Activated naive CD4-positive, alpha-beta T cell treated with anti-CD3 and anti-CD28 coated beads for 36 hours (primary cell): Measurements from ENCODE around the gene WDSUB1. TPM values are rescaled to one million over a fixed set of nuclear protein-coding genes. Genes with fewer than 3 reads are reported as not detected.

ENCODE experiments used
- CTCF ChIA-PET: fragments of 350-600 bp; sonication (Branson Sonifier 250); formaldehyde crosslinking; loops from one replicate; lab custom pipeline; 2021; ENCODE audit warnings: antibody characterized with exemption; lab: Charles Lee
- DNase-seq: peaks from one replicate; pipeline ENCODE4 v3.0.0-alpha.2; 2020
- H3K27ac Mint-ChIP-seq: one replicate; pipeline ENCODE4 v1.8.0; 2021; ENCODE audit warnings: mild to moderate bottlenecking, mixed read lengths
- H3K27me3 Mint-ChIP-seq: one replicate; pipeline ENCODE4 v1.8.0; 2021; ENCODE audit warnings: low read depth, mixed read lengths
- H3K36me3 Mint-ChIP-seq: one replicate; pipeline ENCODE4 v1.8.0; 2021; ENCODE audit warnings: low read depth, mixed read lengths
- H3K4me1 Mint-ChIP-seq: one replicate; pipeline ENCODE4 v1.8.0; 2021; ENCODE audit warnings: low read depth, mixed read lengths
- H3K4me3 Mint-ChIP-seq: one replicate; pipeline ENCODE4 v1.8.0; 2021; ENCODE audit warnings: mild to moderate bottlenecking, moderate library complexity, mixed read lengths
- H3K9me3 Mint-ChIP-seq: one replicate; pipeline ENCODE4 v1.8.0; 2021; ENCODE audit warnings: mixed read lengths
- intact Hi-C: fragments of 100-400 bp; cut with micrococcal nuclease; formaldehyde crosslinking; loops from one replicate; pipeline ENCODE4 v1.15.1; 2023
- total RNA-seq, 2 experiments: library from RNA; stranded (reverse); gene quantifications; one replicate each; pipeline ENCODE4 v1.2.3, GENCODE V29; 2021

The WDSUB1 gene
- total RNA-seq, 2 experiments from 2014 or later, result 5.6 to 6.6 TPM

DNA sequence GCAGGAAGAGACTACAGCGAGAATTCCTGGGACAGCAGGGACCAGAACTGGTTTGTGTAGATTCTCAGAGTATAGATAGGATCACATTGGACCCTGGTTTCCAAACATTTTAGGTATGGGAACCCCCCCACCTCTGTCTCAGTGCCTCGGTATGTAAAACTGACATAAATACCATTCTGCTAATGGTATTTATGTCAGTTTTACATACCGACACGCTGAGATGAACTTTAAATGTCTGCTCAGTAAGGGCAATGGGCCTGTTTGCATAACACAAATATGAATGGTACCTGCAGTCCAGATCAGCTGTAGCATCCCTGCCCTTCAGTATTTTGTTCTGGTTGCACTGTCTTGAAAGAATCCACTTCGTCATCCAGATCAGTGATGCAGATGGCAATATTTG is 73.2 kb downstream of the WDSUB1 start:
- intact Hi-C loops, result no loop called here
- H3K4me1 Mint-ChIP-seq, result peaks cover 17% of the 10 kb centered on the region
- no peaks in the 10 kb centered on the region for H3K36me3 Mint-ChIP-seq
- CTCF ChIA-PET, result no interaction called here
- H3K27ac Mint-ChIP-seq, result no peak overlapping the region
- no peak for DNase-seq
- H3K27me3 Mint-ChIP-seq, result no peaks in the 10 kb centered on the region
- no peak overlapping the region for H3K4me3 Mint-ChIP-seq
- H3K9me3 Mint-ChIP-seq, result no peaks in the 10 kb centered on the region

- CTCF ChIA-PET, result no interaction called here
- Mint-ChIP-seq H3K9me3 (no peaks in the 10 kb centered on the region), H3K4me1 (peaks cover 17% of the 10 kb centered on the region), H3K4me3 (no peak overlapping the region), H3K36me3 (no peaks in the 10 kb centered on the region), H3K27ac (no peak overlapping the region), H3K27me3 (no peaks in the 10 kb centered on the region)
- intact Hi-C loops, result no loop called here
- no peak for DNase-seq
Observed at GRCh38 chr2:159211447-159212396, 74.8 kb downstream of the WDSUB1 start.

GRCh38 chr2:159209341-159210306 is 76.9 kb downstream of the WDSUB1 start:
- no peaks in the 10 kb centered on the region for H3K9me3 Mint-ChIP-seq
- CTCF ChIA-PET, result no interaction called here
- intact Hi-C loops, result loop anchor here (5.0 kb wide), 1 partner anchor 503 kb away; the partner anchor contains the start of gene MARCHF7
- no peak overlapping the region for H3K4me3 Mint-ChIP-seq
- no peaks in the 10 kb centered on the region for H3K36me3 Mint-ChIP-seq
- peaks cover 17% of the 10 kb centered on the region for H3K4me1 Mint-ChIP-seq
- no peaks in the 10 kb centered on the region for H3K27me3 Mint-ChIP-seq
- no peak overlapping the region for H3K27ac Mint-ChIP-seq
- DNase-seq, result peak; percentile 43

DNA sequence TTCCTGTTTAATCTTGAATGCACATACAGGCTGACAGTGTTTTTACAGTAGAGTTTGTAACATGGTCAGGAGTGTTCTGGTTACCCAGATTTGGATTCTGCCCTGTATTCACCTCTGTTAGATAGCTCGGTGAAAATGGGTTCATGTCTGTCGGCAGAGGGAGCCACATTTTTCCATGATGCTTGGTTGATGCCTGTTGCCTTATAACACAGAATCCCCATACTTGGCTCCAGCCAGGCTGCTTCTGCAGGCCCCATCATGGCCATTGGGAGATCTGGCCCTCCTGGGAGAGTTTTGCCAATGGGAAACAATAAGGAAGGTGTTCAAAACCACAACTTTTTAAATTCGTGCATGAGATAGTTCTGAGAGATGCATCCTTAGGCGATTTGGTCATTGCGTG is 78.1 kb downstream of the WDSUB1 start:
- H3K27me3 Mint-ChIP-seq, result no peaks in the 10 kb centered on the region
- H3K36me3 Mint-ChIP-seq, result no peaks in the 10 kb centered on the region
- intact Hi-C loops, result loop anchor here (5.0 kb wide), 1 partner anchor 504 kb away; the partner anchor contains the start of gene MARCHF7
- H3K9me3 Mint-ChIP-seq, result no peaks in the 10 kb centered on the region
- H3K4me1 Mint-ChIP-seq, result peaks cover 17% of the 10 kb centered on the region
- H3K27ac Mint-ChIP-seq, result no peak overlapping the region
- CTCF ChIA-PET, result no interaction called here
- no peak for DNase-seq
- H3K4me3 Mint-ChIP-seq, result no peak overlapping the region

DNA sequence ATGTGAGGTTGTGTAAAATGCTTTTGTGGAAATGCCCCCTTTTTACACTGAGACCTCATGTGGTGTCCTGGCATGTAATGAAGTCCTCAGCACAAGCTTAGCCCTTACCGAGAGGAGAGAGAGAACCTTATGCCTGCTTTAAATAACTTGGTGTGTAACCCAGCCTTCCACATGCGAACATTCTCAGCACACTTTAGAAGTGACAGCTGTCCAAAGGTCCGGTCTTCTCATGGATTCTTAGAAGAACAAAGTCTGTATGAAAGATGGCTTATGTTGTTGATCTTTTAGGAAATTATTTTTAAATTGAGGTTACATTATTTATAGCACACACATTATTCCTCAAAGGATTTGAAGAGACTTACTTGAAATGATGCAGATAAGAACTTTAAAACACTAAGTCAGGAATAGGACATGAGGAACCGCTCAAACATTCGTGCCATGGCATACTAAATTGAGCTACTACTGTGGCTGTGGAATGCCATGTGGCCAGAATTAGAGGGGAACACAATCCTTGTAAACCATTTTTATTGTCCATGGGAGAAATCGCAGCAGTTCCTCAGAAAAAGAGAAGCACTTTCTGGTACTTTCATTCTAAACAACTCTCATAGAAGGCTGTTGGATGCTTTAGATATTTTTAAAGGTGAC is 79.6 kb downstream of the WDSUB1 start:
- H3K4me1 Mint-ChIP-seq, result peaks cover 19% of the 10 kb centered on the region
- no peaks in the 10 kb centered on the region for H3K36me3 Mint-ChIP-seq
- no peaks in the 10 kb centered on the region for H3K27me3 Mint-ChIP-seq
- DNase-seq, result no peak
- H3K9me3 Mint-ChIP-seq, result no peaks in the 10 kb centered on the region
- intact Hi-C loops, result loop anchor here (5.0 kb wide), 1 partner anchor 505 kb away; the partner anchor contains the start of gene MARCHF7
- no peak overlapping the region for H3K27ac Mint-ChIP-seq
- no peak overlapping the region for H3K4me3 Mint-ChIP-seq
- CTCF ChIA-PET, result no interaction called here

GRCh38 chr2:159204381-159205144 is 81.9 kb downstream of the WDSUB1 start:
- CTCF ChIA-PET, result no interaction called here
- H3K27ac Mint-ChIP-seq, result no peak overlapping the region
- no peaks in the 10 kb centered on the region for H3K9me3 Mint-ChIP-seq
- peaks cover 19% of the 10 kb centered on the region for H3K4me1 Mint-ChIP-seq
- no peak overlapping the region for H3K4me3 Mint-ChIP-seq
- intact Hi-C loops, result loop anchor here (5.0 kb wide), 2 partner anchors 508 to 1012 kb away; partner anchors contain the start of gene MARCHF7
- no peak for DNase-seq
- H3K36me3 Mint-ChIP-seq, result no peaks in the 10 kb centered on the region
- H3K27me3 Mint-ChIP-seq, result no peaks in the 10 kb centered on the region

- Mint-ChIP-seq H3K27ac (no peak overlapping the region), H3K9me3 (no peaks in the 10 kb centered on the region), H3K36me3 (no peaks in the 10 kb centered on the region), H3K4me1 (peaks cover 15% of the 10 kb centered on the region), H3K4me3 (no peak overlapping the region), H3K27me3 (no peaks in the 10 kb centered on the region)
- intact Hi-C loops, result loop anchor here (5.0 kb wide), 1 partner anchor 1010 kb away; no protein-coding TSS in a partner anchor
- CTCF ChIA-PET, result interaction anchor here (0.6 kb wide), 1 partner anchor 39 kb away, joined by 3 read pairs; no protein-coding TSS in a partner anchor
- DNase-seq, result no peak
Observed at GRCh38 chr2:159202568-159203071, 83.9 kb downstream of the WDSUB1 start.

DNA sequence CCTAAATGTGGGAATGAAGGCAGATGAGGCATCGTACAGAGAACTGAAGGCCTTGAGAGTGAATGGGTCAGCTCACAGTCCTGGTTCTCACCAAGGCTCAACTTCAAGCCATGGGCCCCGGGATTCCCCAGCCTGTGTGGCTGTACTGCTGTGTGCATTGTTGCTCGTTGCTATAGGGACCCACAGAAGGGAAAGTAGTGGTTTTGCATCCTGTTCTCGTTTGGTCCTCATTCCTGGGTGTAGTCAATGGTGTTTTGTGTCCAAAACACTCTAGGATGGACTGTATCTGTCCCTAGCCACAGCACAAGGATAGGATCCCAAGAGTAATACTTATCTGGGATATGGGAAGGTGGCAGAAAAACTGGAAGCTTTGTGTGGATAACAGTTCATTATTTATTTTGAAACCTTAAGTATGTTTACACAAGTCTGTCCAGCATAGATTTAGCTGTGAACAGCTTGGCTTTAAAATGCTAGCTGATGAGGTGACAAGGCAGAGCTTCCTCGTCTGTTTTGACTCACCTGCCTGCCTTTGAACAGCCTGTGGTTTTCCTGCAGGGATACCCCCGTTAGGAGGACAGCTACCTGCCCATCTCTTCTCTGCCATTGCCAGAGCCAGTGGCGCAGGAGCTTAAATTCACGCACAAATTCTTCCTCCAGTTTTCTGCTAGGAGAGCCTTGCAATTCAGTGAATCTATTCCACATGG is 85.0 kb downstream of the WDSUB1 start:
- CTCF ChIA-PET, result interaction anchor here (0.6 to 1.5 kb wide), 3 partner anchors 32 to 200 kb away, joined by 3 to 6 read pairs (median 3); no protein-coding TSS in a partner anchor
- Mint-ChIP-seq H3K4me1 (peaks cover 15% of the 10 kb centered on the region), H3K27me3 (no peaks in the 10 kb centered on the region), H3K9me3 (no peaks in the 10 kb centered on the region), H3K27ac (no peak overlapping the region), H3K4me3 (no peak overlapping the region), H3K36me3 (no peaks in the 10 kb centered on the region)
- DNase-seq, result peak; percentile 44
- intact Hi-C loops, result loop anchor here (5.0 kb wide), 1 partner anchor 1009 kb away; no protein-coding TSS in a partner anchor

- Mint-ChIP-seq H3K36me3 (no peaks in the 10 kb centered on the region), H3K4me3 (no peak overlapping the region), H3K27me3 (no peaks in the 10 kb centered on the region), H3K27ac (no peak overlapping the region), H3K9me3 (no peaks in the 10 kb centered on the region), H3K4me1 (peaks cover 15% of the 10 kb centered on the region)
- intact Hi-C loops, result loop anchor here (5.0 kb wide), 1 partner anchor 1008 kb away; no protein-coding TSS in a partner anchor
- DNase-seq, result no peak
- CTCF ChIA-PET, result interaction anchor here (0.8 to 1.5 kb wide), 2 partner anchors 33 to 298 kb away, joined by 3 read pairs; no protein-coding TSS in a partner anchor
Observed at GRCh38 chr2:159200498-159200897, 86.0 kb downstream of the WDSUB1 start.

- Mint-ChIP-seq H3K27me3 (no peaks in the 10 kb centered on the region), H3K4me1 (peaks cover 15% of the 10 kb centered on the region), H3K27ac (no peak overlapping the region), H3K36me3 (no peaks in the 10 kb centered on the region), H3K4me3 (no peak overlapping the region), H3K9me3 (no peaks in the 10 kb centered on the region)
- CTCF ChIA-PET, result interaction anchor here (0.8 to 1.5 kb wide), 2 partner anchors 34 to 297 kb away, joined by 3 read pairs; no protein-coding TSS in a partner anchor
- no peak for DNase-seq
- intact Hi-C loops, result loop anchor here (5.0 kb wide), 1 partner anchor 1008 kb away; no protein-coding TSS in a partner anchor
Observed at GRCh38 chr2:159199761-159200465, 86.6 kb downstream of the WDSUB1 start.
